Measurements from ENCODE around the gene LRRC28. TPM values are rescaled to one million over a fixed set of nuclear protein-coding genes. Genes with fewer than 3 reads are reported as not detected.

Gene LRRC28
- polyA plus RNA-seq, 1 of the 3 experiments (the other 2 are of a cell fraction), result 15.2 TPM

GRCh38 chr15:99336794-99337193, 85.5 kb downstream of the LRRC28 start:
- no peak for DNase-seq
- Histone ChIP-seq H3K9ac (no peak overlapping the region), H3K79me2 (ENCODE audit: insufficient read depth) (no peaks in the 10 kb centered on the region), H3K27ac (ENCODE audit: low read depth in 2 of 2, low read length in 1 of 2) (no peak overlapping the region), H3K36me3 (replicated peaks in 1 of 2; ENCODE audit: control insufficient read depth in 1 of 2, insufficient read depth in 2 of 2, low read length in 1 of 2) (no peaks in the 10 kb centered on the region), H3K9me3 (no peaks in the 10 kb centered on the region), H3K4me2 (no peak overlapping the region), H3F3A (replicated peaks; ENCODE audit: insufficient read depth) (peaks cover 13% of the 10 kb centered on the region), H3K9me2 (no peaks in the 10 kb centered on the region), H3K4me1 (ENCODE audit: control insufficient read depth in 1 of 2, insufficient read depth in 2 of 2, low read depth in 1 of 2, low read length in 1 of 2) (peaks cover 0 to 6% of the 10 kb centered on the region in 2 experiments; a peak in 1 of 4 replicates), H3K4me3 (ENCODE audit: low read depth in 2 of 2, low read length in 1 of 2) (no peak overlapping the region), H3K27me3 (ENCODE audit: insufficient read depth) (no peaks in the 10 kb centered on the region), H2AFZ (ENCODE audit: low read depth) (no peak overlapping the region), H4K20me1 (ENCODE audit: insufficient read depth) (no peaks in the 10 kb centered on the region)
- CTCF ChIA-PET, result interaction anchor here (1.0 to 1.5 kb wide), 4 partner anchors 9 to 368 kb away, joined by 3 to 4 read pairs (median 4); no protein-coding TSS in a partner anchor
- TF ChIP-seq GATA2 (CRISPR knock-in tag; IDR thresholded peaks at IDR 0.05) (no peak), GABPA (IDR thresholded peaks at IDR 0.05; ENCODE audit: low read depth) (no peak), RCOR1 (IDR thresholded peaks at IDR 0.05; ENCODE audit: low read length) (no peak), CTCF (IDR thresholded peaks at IDR 0.05) (no peak), SIN3A (IDR thresholded peaks at IDR 0.05; ENCODE audit: borderline replicate concordance, low read depth, low read length) (no peak), EP300 (IDR thresholded peaks at IDR 0.05; ENCODE audit: borderline replicate concordance in 1 of 2, low read depth in 1 of 2, low read length in 1 of 2) (no peak), MXI1 (IDR thresholded peaks at IDR 0.05; ENCODE audit: low read depth, low read length) (no peak), FOSL2 (IDR thresholded peaks at IDR 0.05; ENCODE audit: borderline replicate concordance, low read depth) (no peak), YY1 (IDR thresholded peaks at IDR 0.05; ENCODE audit: low read depth) (no peak), PBX3 (IDR thresholded peaks at IDR 0.05) (no peak), ZBTB33 (IDR thresholded peaks at IDR 0.05; ENCODE audit: borderline replicate concordance, low read depth) (no peak), MEF2A (IDR thresholded peaks at IDR 0.05; ENCODE audit: borderline replicate concordance, low read depth) (no peak), RAD21 (IDR thresholded peaks at IDR 0.05; ENCODE audit: low read length) (no peak)
- POLR2A ChIA-PET, result no interaction called here
- WGBS (ENCODE audit: low lambda C conversion rate), result 62% methylated on average over 1 of the region's 1 CpG
